Endothelial cell of umbilical vein (primary cell): ENCODE measurements around the gene MYOG. TPM values are rescaled to one million over a fixed set of nuclear protein-coding genes. Genes with fewer than 3 reads are reported as not detected.

Experiments
- BruUV-seq: library from RNA; stranded (reverse); fragments of 400-500 nt; replicated peaks from 2 replicates; lab custom pipeline; 2021; lab: Mats Ljungman, UMichigan
- CTCF ChIA-PET: fragments of 300-600, 350-600 bp; sonication (Branson Sonifier 250); formaldehyde crosslinking; loops from one replicate; lab custom pipeline; 2021; ENCODE audit warnings: antibody characterized with exemption, inconsistent platforms; lab: Charles Lee
- POLR2A ChIA-PET: fragments of 300-600, 350-600 bp; sonication (Branson Sonifier 250); formaldehyde crosslinking; loops from one replicate; lab custom pipeline; 2021; ENCODE audit warnings: antibody characterized with exemption, inconsistent platforms; lab: Charles Lee
- DNase-seq: peaks from one replicate; pipeline ENCODE4 v3.0.0-alpha.2; 2011; ENCODE audit warnings: low read depth, low spot score
- FAIRE-seq: peaks from 2 replicates; lab custom pipeline; 2011; peaks lifted over from hg19 to GRCh38; lab: Jason Lieb, UNC
- H2AFZ ChIP-seq: 2 replicates; pipeline ENCODE4 v1.6.0; 2012; ENCODE audit warnings: low read depth, low read length, control low read depth, inconsistent platforms
- H3K27ac ChIP-seq: 2 replicates; pipeline ENCODE4 v1.5.1; 2011; ENCODE audit warnings: low read depth, mild to moderate bottlenecking, control low read depth, low read length, moderate library complexity; ENCODE audit not compliant: insufficient read depth
- H3K27me3 ChIP-seq, 2 experiments: 2 replicates each; pipeline versions ENCODE4 v1.6.0 to v1.6.1; 2011; ENCODE audit warnings: low read length in 2 of 2, mixed read lengths in 1 of 2; ENCODE audit not compliant: control insufficient read depth in 2 of 2, insufficient read depth in 2 of 2
- H3K36me3 ChIP-seq, 2 experiments: 2 replicates in 1 of 2; 3 replicates in 1 of 2; pipeline ENCODE4 v1.5.1; 2011; ENCODE audit warnings: low read length in 2 of 2, mild to moderate bottlenecking in 1 of 2, moderate library complexity in 1 of 2; ENCODE audit not compliant: control insufficient read depth in 2 of 2, insufficient read depth in 2 of 2; ENCODE audit errors: extremely low read depth in 1 of 2
- H3K4me1 ChIP-seq: 3 replicates; pipeline ENCODE4 v1.5.1; 2011; ENCODE audit warnings: mild to moderate bottlenecking, low read length; ENCODE audit not compliant: control insufficient read depth, insufficient read depth; ENCODE audit errors: extremely low read depth
- H3K4me2 ChIP-seq: 2 replicates; pipeline ENCODE4 v1.6.1; 2011; ENCODE audit warnings: low read length, control low read depth, mixed read lengths; ENCODE audit not compliant: insufficient read depth
- H3K4me3 ChIP-seq, 3 experiments: fragments of 200-600 bp in 1 of 3; sonication (generic), shearing (Covaris generic) in 1 of 3; replicated peaks in 1 of 3; 2 replicates each; pipeline ENCODE4 v1.5.1; 2011 to 2016; ENCODE audit warnings: control low read depth in 3 of 3, low read length in 3 of 3, mild to moderate bottlenecking in 2 of 3, inconsistent platforms in 1 of 3, low read depth in 1 of 3, moderate library complexity in 1 of 3; ENCODE audit not compliant: insufficient read depth in 1 of 3
- H3K79me2 ChIP-seq: 2 replicates; pipeline ENCODE4 v1.6.0; 2012; ENCODE audit warnings: low read length, inconsistent platforms; ENCODE audit not compliant: control insufficient read depth, insufficient read depth
- H3K9ac ChIP-seq: replicated peaks from 2 replicates; pipeline ENCODE3; 2011; ENCODE audit warnings: low read length, control low read depth; ENCODE audit not compliant: insufficient read depth; ENCODE audit errors: extremely low read depth
- H3K9me1 ChIP-seq: replicated peaks from 3 replicates; pipeline ENCODE4 v1.6.0; 2011; ENCODE audit warnings: mild to moderate bottlenecking, low read length; ENCODE audit not compliant: control insufficient read depth, insufficient read depth; ENCODE audit errors: extremely low read depth
- H3K9me3 ChIP-seq: replicated peaks from 2 replicates; pipeline ENCODE4 v1.5.1; 2012; ENCODE audit warnings: low read length, inconsistent platforms; ENCODE audit not compliant: control insufficient read depth, insufficient read depth
- H4K20me1 ChIP-seq: replicated peaks from 2 replicates; pipeline ENCODE3; 2011; ENCODE audit warnings: mild to moderate bottlenecking, low read length; ENCODE audit not compliant: control insufficient read depth, insufficient read depth; ENCODE audit errors: extremely low read depth
- CTCF ChIP-seq, 2 donors: IDR thresholded peaks; 1 replicate in 1 of 2; 2 replicates in 1 of 2; pipeline ENCODE4 v1.5.1; 2011; ENCODE audit warnings: low read length in 2 of 2, mild to moderate bottlenecking in 2 of 2, moderate library complexity in 2 of 2, control low read depth in 1 of 2, inconsistent platforms in 1 of 2, low read depth in 1 of 2; ENCODE audit not compliant: insufficient read depth in 1 of 2; ENCODE audit errors: extremely low read depth in 1 of 2
- EZH2 ChIP-seq: IDR thresholded peaks from 2 replicates; pipeline ENCODE4 v1.6.1; 2012; ENCODE audit warnings: borderline replicate concordance, low read depth, mild to moderate bottlenecking, moderate library complexity, low read length, inconsistent platforms; ENCODE audit not compliant: severe bottlenecking
- FOS ChIP-seq: IDR thresholded peaks from 2 replicates; pipeline ENCODE4 v1.6.1; 2011; ENCODE audit warnings: mild to moderate bottlenecking, low read length, moderate library complexity, borderline replicate concordance; ENCODE audit not compliant: insufficient read depth
- GATA2 ChIP-seq: IDR thresholded peaks from 2 replicates; pipeline ENCODE4 v1.7.0; 2011; ENCODE audit warnings: low read depth, mild to moderate bottlenecking, moderate library complexity, mixed read lengths, low read length; ENCODE audit not compliant: insufficient read length, insufficient read depth
- JUN ChIP-seq: IDR thresholded peaks from 2 replicates; pipeline ENCODE4 v1.6.1; 2011; ENCODE audit warnings: borderline replicate concordance, low read depth; ENCODE audit not compliant: insufficient read length, insufficient read depth
- MAX ChIP-seq: IDR thresholded peaks from 2 replicates; pipeline ENCODE4 v1.6.1; 2011; ENCODE audit not compliant: insufficient read depth, insufficient read length
- MYC ChIP-seq: IDR thresholded peaks from one replicate; pipeline ENCODE4 v1.6.1; 2011; ENCODE audit warnings: mild to moderate bottlenecking, low read depth, low read length
- POLR2A ChIP-seq: IDR thresholded peaks from 2 replicates; pipeline ENCODE4 v1.6.1; 2012; ENCODE audit warnings: low read depth, mild to moderate bottlenecking, control low read depth, low read length
- POLR2AphosphoS5 ChIP-seq: IDR thresholded peaks from 2 replicates; pipeline ENCODE4 v1.6.1; 2012; ENCODE audit warnings: low read depth, mild to moderate bottlenecking, control low read depth, low read length, moderate library complexity; ENCODE audit not compliant: insufficient read depth
- dilution Hi-C: fragments of 300-500 bp; cut with MboI; formaldehyde crosslinking; loops from one replicate; pipeline ENCODE4 v1.15.0; 2019; ENCODE audit warnings: low sequenced_read_pairs; ENCODE audit not compliant: extremely low pct_ligation_motif_present
- intact Hi-C: fragments of 100-400 bp; cut with micrococcal nuclease; formaldehyde crosslinking; loops from one replicate; pipeline ENCODE4 v1.10.0; 2022
- polyA plus RNA-seq, 4 experiments: library from polyadenylated mRNA; depleted of rRNA in 3 of 4; stranded (reverse) in 3 of 4; unstranded in 1 of 4; fragments of >200 nt; gene quantifications; 2 replicates each; pipeline versions ENCODE4 v1.2.1 to v1.2.3, GENCODE V29; 2011 to 2012; ENCODE audit warnings: missing spikeins in 1 of 4
- total RNA-seq: library from RNA; stranded (reverse); gene quantifications from 2 replicates; pipeline ENCODE4 v1.2.3, GENCODE V29; 2021

The MYOG gene
- total and polyA plus RNA-seq, 2 donors (not counting 3 experiments of a cell fraction or from before 2014, with no cell fraction given), result not detected

- TF ChIP-seq JUN (no peak), POLR2A (no peak), EZH2 (no peak), MAX (no peak), GATA2 (no peak), FOS (no peak), POLR2AphosphoS5 (no peak), MYC (no peak), CTCF (IDR thresholded peaks at IDR 0.05; ENCODE audit: extremely low read depth in 1 of 2, insufficient read depth in 1 of 2, low read depth in 1 of 2, low read length in 2 of 2) (no peak)
- Histone ChIP-seq H3K9me3 (no peaks in the 10 kb centered on the region), H3K4me1 (no peaks in the 10 kb centered on the region), H3K4me3 (no peak overlapping the region), H3K27me3 (peaks cover 45 to 61% of the 10 kb centered on the region in 2 experiments), H3K9me1 (no peaks in the 10 kb centered on the region), H2AFZ (no peak overlapping the region), H4K20me1 (no peaks in the 10 kb centered on the region), H3K27ac (no peak overlapping the region), H3K79me2 (no peaks in the 10 kb centered on the region), H3K9ac (no peak overlapping the region), H3K36me3 (no peaks in the 10 kb centered on the region), H3K4me2 (no peak overlapping the region)
- CTCF ChIA-PET, result interaction anchor here (1.0 to 2.3 kb wide), 4 partner anchors 8 to 190 kb away, joined by 3 to 7 read pairs (median 4); partner anchors contain the start of gene MYOG
- no peak for FAIRE-seq
- no peak for DNase-seq
- dilution Hi-C loops, result no loop called here
- no TSS peak for BruUV-seq
- intact Hi-C loops, result no loop called here
- POLR2A ChIA-PET, result no interaction called here
These were observed 8.4 kb downstream of the MYOG start for GRCh38 chr1:203077367-203077766.
